ENCODE results near the gene IL1RAPL1. TPM values are rescaled to one million over a fixed set of nuclear protein-coding genes. Genes with fewer than 3 reads are reported as not detected.

IL1RAPL1 gene
- total RNA-seq, 3 donors from 2014 or later = 0.16 to 0.44 TPM; not detected in 1

DNA sequence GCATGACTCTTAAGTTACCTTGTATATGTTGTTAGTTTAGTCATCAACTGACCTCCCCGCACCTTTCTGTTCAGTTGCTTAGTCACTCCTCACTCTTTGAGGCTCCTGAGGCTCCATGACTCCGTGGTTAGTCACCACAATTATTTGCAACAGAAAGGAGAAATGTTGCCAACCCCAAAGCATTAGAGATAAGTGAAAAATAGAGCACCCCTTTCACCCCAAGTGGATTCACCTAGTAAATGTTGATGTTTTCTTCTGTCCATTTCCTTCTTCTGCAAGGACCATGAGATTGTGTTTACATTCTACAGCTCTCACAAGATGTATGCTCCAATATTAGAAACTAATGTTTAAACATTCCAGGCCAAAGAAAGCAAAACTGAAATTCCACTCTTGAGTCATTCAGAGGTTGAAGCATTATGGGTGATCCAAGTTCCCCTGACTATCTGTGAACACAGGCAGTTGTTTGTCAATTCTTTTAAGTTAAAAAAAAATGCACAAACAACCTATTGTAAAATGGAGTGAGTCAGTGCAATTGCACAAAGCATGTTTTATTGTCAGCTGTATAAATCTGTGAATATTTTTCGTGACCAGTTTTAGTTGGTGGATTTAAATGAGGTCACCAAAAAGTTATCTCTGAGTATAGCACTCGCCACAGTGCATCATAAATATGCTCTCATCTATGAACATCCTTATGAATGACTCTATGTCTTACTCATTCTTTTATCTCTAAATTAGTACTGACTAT lies 1075.7 kb downstream of the IL1RAPL1 start:
- intact Hi-C loops (cut with DNase I; ENCODE audit: low total_unique reads) = no loop called here
- Histone ChIP-seq H3K27ac (no peak overlapping the region), H3K9me3 (no peaks in the 10 kb centered on the region)

DNA sequence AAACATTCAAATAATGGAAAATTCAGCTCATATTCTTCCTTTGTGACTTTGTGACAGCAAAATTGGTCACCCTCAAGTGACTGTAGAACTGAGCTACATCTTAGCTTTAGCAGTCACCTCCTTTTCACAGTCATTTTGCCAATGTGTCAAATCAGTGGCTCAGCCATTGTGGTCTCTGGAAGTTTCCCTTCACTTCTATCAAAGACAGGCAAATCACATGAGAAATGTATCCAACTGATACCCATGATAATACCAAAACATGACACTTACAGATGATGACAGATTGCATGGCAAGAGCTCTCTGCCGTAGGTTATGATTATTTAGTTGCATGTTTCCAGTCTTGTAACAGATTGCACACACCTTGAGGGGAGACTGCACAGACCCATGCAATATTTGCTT lies 1078.3 kb downstream of the IL1RAPL1 start:
- no peak for TF ChIP-seq POLR2AphosphoS5 (IDR thresholded peaks at IDR 0.05)
- TF ChIP-seq, protein P1, sequence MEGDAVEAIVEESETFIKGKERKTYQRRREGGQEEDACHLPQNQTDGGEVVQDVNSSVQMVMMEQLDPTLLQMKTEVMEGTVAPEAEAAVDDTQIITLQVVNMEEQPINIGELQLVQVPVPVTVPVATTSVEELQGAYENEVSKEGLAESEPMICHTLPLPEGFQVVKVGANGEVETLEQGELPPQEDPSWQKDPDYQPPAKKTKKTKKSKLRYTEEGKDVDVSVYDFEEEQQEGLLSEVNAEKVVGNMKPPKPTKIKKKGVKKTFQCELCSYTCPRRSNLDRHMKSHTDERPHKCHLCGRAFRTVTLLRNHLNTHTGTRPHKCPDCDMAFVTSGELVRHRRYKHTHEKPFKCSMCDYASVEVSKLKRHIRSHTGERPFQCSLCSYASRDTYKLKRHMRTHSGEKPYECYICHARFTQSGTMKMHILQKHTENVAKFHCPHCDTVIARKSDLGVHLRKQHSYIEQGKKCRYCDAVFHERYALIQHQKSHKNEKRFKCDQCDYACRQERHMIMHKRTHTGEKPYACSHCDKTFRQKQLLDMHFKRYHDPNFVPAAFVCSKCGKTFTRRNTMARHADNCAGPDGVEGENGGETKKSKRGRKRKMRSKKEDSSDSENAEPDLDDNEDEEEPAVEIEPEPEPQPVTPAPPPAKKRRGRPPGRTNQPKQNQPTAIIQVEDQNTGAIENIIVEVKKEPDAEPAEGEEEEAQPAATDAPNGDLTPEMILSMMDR (IDR thresholded peaks at IDR 0.05) = no peak
- TF ChIP-seq POLR2A (IDR thresholded peaks at IDR 0.05) = no peak
- no peak for DNase-seq (ENCODE audit: low spot score in 2 of 2)
- Histone ChIP-seq H3K9me3 (no peaks in the 10 kb centered on the region), H3K36me3 (no peaks in the 10 kb centered on the region), H3K4me1 (no peaks in the 10 kb centered on the region), H3K27ac (no peak overlapping the region), H3K27me3 (no peaks in the 10 kb centered on the region), H3K4me3 (no peak overlapping the region)
- intact Hi-C loops (cut with DNase I; ENCODE audit: low total_unique reads) = no loop called here

More for the DNA sequence above, 1075.7 kb downstream of the IL1RAPL1 start:
- TF ChIP-seq POLR2AphosphoS5 (IDR thresholded peaks at IDR 0.05) (no peak), POLR2A (IDR thresholded peaks at IDR 0.05) (no peak)
- TF ChIP-seq, protein P1 (IDR thresholded peaks at IDR 0.05) = no peak
- Histone ChIP-seq H3K36me3 (no peaks in the 10 kb centered on the region), H3K4me1 (no peaks in the 10 kb centered on the region), H3K27me3 (no peaks in the 10 kb centered on the region), H3K4me3 (no peak overlapping the region)
- DNase-seq (ENCODE audit: low spot score in 2 of 2) = no peak

DNA sequence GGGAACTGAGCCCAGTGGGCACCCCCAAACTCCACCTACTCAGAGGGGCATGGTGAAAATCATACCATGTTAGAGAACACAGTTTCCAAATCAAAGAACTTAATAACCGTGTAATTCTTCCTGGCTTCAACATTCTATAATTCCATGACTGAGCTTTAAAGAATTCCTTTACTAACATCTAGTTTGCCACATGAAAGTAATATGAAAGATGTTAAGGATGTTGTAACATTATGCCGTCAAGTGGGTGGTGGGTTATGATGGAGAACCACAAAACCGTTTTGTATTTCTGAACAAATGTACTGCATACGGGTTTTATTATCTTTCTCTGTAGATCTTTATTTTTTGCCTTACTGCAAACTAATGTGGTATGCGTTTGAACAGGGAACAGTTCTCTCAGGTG lies 1079.1 kb downstream of the IL1RAPL1 start:
- no peak for DNase-seq (ENCODE audit: low spot score in 2 of 2)

DNA sequence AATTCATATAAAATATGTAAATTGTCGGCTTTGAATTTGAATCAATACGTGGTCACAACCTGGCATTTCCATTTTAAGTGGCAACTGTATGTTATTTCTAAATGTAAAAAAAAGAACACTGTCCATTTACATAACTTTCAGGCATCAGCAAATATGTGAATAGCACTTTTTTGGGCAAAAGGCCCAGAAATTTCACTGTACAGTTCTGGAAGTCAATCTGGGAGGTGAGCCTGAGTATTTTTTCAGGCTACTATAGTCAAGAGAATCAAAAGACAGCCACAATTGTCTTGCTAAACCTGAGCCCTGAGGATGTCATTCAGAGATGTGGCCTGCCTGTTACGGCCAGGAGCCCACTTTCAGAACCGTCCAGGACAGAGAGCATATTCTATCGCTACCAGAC lies 1084.2 kb downstream of the IL1RAPL1 start:
- Histone ChIP-seq H3K4me1 (no peaks in the 10 kb centered on the region), H3K27me3 (peaks cover 0 to 3% of the 10 kb centered on the region in 2 donors), H3K4me3 (no peak overlapping the region), H3K9me3 (no peaks in the 10 kb centered on the region), H3K36me3 (no peaks in the 10 kb centered on the region), H3K27ac (no peak overlapping the region)
- TF ChIP-seq, protein P1 (IDR thresholded peaks at IDR 0.05) = no peak
- TF ChIP-seq POLR2AphosphoS5 (IDR thresholded peaks at IDR 0.05) = no peak
- no peak for TF ChIP-seq POLR2A (IDR thresholded peaks at IDR 0.05)
- DNase-seq (ENCODE audit: low spot score in 2 of 2) = no peak
- intact Hi-C loops (cut with DNase I; ENCODE audit: low total_unique reads) = no loop called here

More for the DNA sequence above, 1079.1 kb downstream of the IL1RAPL1 start:
- Histone ChIP-seq H3K27ac (no peak overlapping the region), H3K4me3 (no peak overlapping the region), H3K4me1 (no peaks in the 10 kb centered on the region), H3K36me3 (no peaks in the 10 kb centered on the region), H3K27me3 (no peaks in the 10 kb centered on the region), H3K9me3 (no peaks in the 10 kb centered on the region)
- intact Hi-C loops (cut with DNase I; ENCODE audit: low total_unique reads) = no loop called here
- TF ChIP-seq, protein P1 (IDR thresholded peaks at IDR 0.05) = no peak
- TF ChIP-seq POLR2A (IDR thresholded peaks at IDR 0.05) (no peak), POLR2AphosphoS5 (IDR thresholded peaks at IDR 0.05) (no peak)

DNA sequence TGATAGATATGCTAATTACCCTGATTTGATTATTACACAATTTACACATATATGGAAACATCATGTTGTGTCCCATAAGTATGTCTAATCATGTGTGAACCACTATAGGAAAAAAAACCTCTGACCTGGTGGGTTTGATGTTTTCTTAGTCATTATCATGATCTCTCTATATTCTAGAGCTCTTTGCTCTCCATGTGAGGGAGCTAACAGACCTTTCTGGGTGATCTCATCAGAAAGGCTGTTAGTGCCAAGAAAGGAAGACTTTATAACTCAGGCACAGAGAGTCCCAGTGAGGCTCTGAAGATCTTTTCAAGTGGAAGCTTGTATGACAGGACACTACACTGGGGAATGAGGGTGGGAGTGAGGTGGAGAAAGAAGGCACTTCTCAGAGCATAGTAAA lies 1100.4 kb downstream of the IL1RAPL1 start:
- intact Hi-C loops (cut with DNase I; ENCODE audit: low total_unique reads) = no loop called here
- Histone ChIP-seq H3K36me3 (no peaks in the 10 kb centered on the region), H3K27ac (no peak overlapping the region), H3K27me3 (peaks cover 0 to 10% of the 10 kb centered on the region in 2 donors), H3K9me3 (no peaks in the 10 kb centered on the region), H3K4me3 (no peak overlapping the region), H3K4me1 (no peaks in the 10 kb centered on the region)
- no peak for DNase-seq (ENCODE audit: low spot score in 2 of 2)
- TF ChIP-seq POLR2A (IDR thresholded peaks at IDR 0.05) = no peak
- TF ChIP-seq, protein P1 (IDR thresholded peaks at IDR 0.05) = no peak
- no peak for TF ChIP-seq POLR2AphosphoS5 (IDR thresholded peaks at IDR 0.05)

Measured in breast epithelium (tissue), 4 donors.